HTR-8/SVneo (cell line): ENCODE results near the gene AGPAT2.

Experiments used
- DNase-seq: peaks from one replicate; pipeline ENCODE4 v3.0.0; 2011; ENCODE audit warnings: low spot score, mixed read lengths; ENCODE audit not compliant: insufficient read length
- FAIRE-seq: peaks from 2 replicates; lab custom pipeline; 2011; peaks lifted over from hg19 to GRCh38; lab: Jason Lieb, UNC

AGPAT2 gene

DNA sequence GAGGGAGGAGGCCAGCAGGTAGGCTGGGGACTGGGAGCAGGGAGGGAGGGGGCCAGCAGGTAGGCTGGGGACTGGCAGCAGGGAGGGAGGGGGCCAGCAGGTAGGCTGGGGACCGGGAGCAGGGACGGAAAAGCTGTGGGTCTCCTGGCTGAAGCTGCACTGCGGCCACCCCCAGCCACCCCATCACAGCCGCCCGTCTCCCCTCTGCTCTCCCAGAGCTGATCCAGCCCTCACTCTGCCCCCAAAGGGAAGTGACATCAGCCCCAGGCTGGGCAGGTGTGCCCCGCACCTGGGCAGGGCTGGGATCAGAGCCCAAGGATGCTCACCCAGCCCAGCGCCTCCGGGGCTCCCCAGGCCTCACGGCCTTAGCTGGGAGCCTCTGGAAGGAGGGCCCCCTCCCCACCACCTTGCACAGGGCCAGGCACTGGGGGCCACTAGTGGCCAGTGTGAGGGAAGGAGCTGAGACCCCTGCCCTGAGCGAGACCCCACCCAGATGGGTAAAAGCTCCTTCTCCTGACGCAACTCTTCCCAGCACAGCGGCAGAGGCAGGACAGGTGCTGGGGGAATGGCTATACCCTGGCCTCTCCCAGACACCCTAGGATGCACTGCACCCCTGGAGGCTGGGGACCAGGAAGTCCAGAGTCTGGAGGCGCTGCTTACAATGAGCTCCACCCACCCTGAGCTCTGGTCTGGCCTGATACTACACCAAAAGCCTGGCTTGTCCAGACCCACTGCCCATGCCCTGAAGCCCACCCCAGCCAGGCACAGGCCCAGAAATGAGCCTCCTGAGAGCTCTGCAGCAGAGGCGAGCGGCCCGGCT lies 11.6 kb downstream of the AGPAT2 start:
- DNase-seq (no peak), FAIRE-seq (no peak)

DNA sequence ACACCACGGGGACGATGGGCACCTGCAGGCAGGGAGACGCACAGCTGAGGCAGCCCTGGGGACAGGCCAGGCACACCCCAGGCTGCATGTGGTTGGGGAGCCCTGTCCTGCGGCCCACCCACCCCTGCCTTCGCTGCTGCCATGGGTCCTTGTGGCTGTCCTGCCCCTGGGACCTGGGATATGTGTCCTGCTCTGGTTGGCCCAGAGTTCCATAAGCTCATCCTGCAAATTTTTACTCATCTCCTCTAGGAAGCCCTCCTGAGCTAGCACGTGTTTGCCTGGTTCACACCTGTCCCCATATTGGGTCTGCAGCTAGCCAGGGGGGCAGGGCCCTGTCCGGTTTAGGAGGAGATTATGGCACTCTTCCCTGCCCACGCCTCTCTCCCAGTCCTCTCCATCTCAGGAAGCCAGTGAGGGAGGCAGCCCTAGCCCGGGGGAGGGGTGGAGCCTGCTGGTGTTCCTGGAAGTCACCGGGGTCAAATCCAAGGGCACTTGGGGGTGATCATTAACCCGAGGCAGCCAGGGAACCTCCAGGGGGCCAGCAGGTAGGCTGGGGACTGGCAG lies 12.4 kb downstream of the AGPAT2 start:
- no peak for FAIRE-seq
- DNase-seq = no peak

DNA sequence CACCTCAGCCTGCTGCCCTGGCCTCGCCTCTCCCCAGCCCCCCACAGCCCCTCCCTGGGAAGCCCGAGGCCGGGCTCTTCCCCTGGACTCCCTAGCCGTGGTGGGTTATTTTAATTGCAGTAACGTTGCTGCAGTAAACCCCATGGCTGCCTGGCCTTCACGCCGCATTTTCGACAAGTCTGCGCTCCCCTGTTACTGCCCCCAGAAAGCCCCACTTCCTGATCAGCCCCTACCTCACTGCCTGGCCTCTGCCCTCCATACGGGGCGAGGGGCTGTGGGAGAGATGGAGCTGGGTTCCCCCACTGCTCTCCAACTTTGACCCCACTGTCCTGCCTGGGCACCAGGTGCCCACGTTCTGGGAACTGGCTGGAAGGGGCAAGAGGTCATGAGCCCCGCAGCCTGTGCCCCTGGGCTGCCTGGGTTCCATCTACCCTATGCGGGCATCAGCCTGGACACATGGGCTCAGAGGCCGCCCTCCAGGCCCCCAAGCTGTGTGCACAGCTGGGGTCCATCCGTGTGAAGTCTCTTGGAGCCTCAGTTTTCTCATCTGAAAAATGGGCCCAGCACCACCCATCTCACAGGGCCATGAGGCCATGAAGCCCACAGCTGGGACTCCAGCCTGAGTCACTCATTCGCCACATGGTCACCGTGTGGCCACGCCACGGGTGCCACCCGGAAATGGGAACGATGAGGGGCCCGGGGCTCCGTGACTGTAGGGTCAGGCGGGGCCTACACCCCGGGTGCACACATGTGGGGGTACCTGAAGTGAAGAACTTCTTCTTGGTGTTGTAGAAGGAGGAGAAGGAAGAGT lies 13.1 kb downstream of the AGPAT2 start:
- no peak for FAIRE-seq
- no peak for DNase-seq

DNA sequence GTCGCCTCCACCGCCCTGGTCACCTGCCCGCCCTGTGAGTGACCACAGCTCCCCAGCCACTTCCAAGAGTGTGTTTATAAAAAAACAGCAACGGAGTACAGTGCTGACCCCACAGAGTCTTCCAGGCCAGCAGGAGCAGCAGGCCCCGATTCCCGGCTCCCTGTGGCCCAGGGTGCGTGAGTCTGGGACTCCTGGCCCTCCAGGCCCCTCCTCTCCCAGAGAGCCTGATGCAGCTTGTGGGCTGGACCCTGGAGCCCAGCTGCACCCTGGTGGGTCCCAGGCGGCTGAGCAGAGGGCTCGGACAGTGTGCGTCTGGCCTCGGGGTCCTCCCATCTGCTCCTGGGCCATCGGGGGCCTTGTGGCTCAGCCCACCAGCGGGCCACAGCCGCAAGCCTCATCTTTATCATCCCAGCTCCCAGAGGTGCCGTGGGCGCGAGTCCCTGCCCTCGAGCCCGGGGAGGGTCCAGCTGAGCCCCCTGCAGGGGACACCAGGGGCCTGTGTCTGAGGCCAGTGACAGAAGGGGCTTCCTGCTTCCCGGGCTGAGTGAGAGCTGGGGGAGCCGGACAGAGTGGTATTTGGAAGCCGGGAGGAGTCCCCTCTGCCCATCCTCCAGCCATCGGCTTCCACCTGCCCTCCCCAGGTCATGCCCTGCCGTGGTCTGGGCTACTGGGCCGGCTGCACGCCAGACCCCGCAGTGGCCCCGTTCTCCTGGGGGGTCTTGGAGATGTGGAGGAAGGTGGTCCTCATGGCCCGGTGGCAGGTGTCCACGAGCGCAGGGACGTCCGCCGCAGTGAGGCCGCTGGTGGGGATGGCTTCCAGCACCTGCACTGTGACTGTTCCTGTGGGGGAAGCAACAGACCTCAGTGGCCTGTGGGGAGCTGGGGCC lies 13.9 kb downstream of the AGPAT2 start:
- FAIRE-seq (no peak), DNase-seq (no peak)

DNA sequence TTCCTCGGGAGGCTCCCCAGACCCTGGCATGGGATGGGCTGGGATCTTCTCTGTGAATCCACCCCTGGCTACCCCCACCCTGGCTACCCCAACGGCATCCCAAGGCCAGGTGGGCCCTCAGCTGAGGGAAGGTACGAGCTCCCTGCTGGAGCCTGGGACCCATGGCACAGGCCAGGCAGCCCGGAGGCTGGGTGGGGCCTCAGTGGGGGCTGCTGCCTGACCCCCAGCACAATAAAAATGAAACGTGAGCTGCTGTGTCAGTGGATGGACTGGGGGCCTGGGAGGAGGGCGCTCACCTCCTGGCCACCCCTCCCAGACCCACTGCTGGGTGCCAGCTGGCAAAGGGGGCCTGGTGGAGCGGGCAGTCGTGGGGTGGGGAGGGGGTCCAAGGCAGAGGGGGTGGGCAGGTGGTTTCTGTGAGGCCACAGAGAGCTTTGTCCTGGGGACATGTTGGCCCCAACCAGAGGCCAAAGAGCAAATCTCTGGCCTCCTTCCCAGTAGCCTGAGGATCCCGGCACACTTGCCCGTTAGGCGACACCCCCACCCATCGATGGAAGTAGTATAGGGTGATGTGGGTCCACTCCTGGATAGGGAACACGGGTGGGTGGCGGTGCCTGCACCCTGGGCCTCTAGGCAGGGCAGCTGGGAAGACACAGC lies 14.7 kb downstream of the AGPAT2 start:
- no peak for FAIRE-seq

DNA sequence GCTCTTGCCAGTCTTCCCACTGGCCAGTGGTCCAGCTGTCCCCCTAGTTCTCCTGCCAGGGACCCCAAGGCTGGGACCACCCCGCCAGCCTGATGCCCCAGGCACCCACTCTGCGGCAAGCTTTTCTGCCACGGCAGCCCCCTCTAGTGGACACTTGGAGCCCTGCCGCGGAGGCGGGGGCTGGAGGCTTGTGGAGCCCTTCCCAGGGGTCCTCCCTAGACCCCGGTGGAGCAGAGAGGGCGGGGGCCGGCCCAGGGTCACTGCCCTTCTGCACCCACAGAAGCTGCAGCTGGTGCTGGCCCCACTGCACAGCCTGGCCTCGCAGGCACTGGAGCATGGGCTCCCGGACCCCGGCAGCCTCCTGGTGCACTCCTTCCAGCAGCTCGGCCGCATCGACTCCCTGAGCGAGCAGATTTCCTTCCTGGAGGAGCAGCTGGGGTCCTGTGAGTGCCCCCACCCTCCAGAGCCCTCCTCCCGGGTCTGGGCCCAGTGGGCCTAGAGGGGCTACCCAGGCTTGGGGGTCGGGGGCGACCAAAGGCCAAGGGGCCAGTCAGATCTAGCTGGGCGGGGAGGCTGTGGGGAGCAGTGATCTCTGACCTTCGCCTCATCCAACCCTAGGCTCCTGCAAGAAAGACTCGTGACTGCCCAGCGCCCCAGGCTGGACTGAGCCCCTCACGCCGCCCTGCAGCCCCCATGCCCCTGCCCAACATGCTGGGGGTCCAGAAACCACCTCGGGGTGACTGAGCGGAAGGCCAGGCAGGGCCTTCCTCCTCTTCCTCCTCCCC lies 15.4 kb downstream of the AGPAT2 start:
- no peak for DNase-seq
- FAIRE-seq = no peak

More for the DNA sequence above, 14.7 kb downstream of the AGPAT2 start:
- DNase-seq = no peak

DNA sequence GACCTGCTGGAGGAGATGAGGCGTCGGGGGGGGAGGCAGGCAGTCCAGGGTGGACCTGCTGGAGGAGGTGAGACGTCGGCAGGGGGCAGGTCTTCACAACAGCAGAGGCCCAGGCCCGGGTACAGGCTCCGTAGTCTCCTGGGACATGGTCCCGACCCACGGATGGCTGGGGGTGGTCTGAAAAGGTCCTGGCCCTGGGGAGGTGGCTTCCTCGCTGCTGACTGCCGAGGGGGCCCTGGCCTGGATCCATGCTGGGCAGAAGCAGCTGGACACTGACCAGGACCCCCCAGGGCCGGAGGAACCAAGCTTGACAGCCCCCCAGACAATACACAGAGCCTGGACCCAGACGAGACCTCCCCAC lies 16.0 kb downstream of the AGPAT2 start:
- no peak for FAIRE-seq
- DNase-seq = no peak

DNA sequence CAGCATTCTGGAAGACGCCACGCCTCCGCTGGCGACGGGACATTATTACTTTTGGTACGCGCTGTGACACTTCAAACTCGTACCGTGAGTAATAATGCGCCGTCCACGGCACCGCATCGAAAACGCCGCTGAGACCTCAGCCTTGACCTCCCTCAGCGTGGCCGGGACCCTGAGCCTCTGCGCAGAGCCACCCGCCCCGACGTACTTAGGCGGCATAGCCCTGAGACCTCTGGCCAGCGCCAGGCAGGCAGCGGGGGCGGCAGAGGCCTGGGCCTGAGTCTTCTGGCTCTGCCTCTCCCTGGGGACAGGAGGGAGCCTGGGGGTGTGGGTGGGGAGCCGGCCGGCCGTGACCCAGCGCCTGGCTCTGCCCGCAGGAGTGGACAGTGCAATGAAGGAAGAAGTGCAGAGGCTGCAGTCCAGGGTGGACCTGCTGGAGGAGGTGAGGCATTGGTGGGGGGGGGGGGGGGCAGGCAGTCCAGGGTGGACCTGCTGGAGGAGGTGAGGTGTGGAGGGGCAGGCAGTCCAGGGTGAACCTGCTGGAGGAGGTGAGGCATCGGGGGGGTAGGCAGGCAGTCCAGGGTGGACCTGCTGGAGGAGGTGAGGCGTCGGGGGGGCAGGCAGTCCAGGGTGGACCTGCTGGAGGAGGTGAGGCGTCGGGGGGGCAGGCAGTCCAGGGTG lies 16.5 kb downstream of the AGPAT2 start:
- DNase-seq = no peak
- FAIRE-seq = no peak

DNA sequence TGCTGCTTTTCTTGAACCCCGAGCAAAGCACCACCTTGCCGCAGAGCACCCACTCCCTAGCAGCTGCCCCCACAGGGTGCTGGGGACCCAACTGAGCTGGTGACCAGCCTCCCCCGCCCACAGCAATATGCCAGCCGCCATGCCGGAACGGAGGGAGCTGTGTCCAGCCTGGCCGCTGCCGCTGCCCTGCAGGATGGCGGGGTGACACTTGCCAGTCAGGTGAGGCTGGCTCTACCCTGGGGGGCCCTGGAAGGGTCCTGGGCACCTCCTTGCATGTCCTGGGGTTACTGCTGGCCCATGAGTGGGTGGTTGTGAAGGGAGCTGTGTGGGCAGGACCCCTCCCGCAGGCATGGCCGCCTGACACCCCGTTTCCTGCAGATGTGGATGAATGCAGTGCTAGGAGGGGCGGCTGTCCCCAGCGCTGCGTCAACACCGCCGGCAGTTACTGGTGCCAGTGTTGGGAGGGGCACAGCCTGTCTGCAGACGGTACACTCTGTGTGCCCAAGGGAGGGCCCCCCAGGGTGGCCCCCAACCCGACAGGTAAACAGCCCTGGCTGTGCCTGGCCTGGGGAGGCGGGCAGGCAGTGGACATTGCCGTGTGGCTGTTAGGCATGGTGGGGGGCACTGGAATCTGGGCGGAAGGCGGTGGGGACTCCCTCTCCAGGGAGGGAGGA lies 17.3 kb downstream of the AGPAT2 start:
- FAIRE-seq (no peak), DNase-seq (no peak)

DNA sequence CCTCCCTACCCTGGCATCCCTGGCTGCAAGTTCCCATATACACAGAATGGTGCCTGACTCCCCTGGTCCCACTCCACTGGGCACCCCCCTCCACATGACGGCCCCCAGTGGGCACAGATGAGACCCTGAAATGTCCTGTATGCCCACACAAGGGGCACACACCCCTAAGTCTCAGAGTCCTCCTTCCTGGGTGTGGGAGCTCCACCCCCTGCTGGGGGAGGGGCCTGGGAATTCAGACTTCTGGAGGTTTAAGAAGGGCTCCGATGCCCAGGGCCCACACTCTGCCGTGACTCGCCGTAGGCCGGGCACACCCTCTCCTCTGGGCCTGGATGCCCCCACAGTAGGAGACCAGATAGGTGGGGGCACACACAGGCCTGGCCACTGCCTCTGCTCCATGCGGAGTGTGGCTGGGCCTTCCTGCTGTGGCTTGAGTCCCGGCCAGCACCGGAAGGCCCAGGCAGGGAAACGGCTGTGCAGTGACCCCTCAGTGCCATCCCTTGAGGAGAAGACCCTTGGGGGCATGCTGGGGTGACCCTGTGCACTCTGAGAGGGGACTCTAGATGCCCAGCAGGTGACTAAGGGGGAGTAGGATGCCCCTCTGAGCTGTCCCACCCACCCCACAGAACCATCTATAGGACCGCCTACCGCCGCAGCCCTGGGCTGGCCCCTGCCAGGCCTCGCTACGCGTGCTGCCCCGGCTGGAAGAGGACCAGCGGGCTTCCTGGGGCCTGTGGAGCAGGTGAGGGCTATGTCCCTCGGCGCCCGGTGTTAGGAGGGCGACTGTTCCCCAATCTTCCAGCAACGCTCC lies 18.1 kb downstream of the AGPAT2 start:
- no peak for FAIRE-seq
- DNase-seq = no peak

DNA sequence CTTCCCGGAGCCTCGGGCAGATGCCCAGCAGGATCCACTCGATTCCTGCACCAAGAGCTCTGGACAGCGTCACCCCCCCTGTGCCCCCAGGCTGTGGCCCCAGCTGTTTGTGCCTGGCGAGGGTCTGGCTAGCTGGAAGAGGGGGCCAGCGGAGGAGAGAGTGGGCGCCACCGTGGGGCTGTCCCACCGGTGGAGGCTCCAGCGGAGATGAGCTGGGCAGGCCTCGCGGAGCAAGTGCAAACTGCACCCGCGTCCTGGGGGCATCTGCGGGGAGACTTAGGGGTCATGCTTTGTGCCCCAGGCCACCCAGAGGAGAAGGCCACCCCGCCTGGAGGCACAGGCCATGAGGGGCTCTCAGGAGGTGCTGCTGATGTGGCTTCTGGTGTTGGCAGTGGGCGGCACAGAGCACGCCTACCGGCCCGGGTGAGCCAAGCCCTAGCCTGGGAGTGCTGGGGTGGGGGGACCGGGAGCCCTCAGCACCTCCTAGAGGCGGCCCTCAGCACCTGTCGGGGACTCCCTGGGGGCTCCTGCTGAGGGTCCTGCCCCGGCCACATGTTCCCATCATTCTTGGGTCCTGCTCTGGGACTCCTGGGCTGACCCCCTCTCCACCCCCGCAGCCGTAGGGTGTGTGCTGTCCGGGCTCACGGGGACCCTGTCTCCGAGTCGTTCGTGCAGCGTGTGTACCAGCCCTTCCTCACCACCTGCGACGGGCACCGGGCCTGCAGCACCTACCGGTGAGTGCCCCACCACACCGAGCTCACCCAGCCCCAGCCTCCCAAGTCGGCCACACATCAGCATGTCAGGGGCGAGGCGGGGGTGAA lies 19.1 kb downstream of the AGPAT2 start:
- DNase-seq = no peak
- FAIRE-seq = no peak

DNA sequence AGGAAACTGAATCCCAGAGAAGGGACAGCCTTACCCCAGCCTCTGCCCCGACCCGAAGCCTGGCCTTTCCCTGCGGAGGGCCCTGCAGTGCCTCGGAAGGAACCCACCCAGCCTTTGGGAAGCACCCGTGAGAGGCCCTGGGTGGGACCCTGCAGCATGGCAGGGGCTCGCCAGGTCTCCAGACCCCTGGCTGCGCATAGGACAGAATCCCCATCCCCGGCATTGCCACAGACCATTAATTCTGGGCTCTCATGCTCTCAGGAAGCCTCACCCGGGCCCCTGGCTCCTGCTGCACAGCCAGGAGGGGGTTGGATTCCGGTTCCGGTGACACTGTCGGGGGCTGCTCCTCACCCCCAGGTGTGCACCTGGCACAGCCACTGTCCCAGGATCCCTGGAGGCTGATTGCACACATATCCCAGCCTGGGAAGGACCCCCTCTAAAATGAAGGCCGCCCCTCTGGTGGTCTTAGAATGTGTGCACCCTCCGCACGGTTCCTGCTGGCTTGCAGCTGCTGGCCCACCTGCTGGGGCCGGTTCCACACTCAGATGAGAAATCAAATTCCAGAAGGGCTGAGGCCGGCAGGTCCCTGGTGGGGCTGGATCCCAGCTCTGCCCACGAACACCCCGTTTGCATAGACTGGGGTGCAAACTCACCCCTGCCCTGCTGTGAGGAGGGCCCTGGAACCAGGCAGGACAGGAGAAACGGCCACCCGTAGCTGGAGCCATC lies 19.9 kb downstream of the AGPAT2 start:
- DNase-seq (no peak), FAIRE-seq (no peak)

DNA sequence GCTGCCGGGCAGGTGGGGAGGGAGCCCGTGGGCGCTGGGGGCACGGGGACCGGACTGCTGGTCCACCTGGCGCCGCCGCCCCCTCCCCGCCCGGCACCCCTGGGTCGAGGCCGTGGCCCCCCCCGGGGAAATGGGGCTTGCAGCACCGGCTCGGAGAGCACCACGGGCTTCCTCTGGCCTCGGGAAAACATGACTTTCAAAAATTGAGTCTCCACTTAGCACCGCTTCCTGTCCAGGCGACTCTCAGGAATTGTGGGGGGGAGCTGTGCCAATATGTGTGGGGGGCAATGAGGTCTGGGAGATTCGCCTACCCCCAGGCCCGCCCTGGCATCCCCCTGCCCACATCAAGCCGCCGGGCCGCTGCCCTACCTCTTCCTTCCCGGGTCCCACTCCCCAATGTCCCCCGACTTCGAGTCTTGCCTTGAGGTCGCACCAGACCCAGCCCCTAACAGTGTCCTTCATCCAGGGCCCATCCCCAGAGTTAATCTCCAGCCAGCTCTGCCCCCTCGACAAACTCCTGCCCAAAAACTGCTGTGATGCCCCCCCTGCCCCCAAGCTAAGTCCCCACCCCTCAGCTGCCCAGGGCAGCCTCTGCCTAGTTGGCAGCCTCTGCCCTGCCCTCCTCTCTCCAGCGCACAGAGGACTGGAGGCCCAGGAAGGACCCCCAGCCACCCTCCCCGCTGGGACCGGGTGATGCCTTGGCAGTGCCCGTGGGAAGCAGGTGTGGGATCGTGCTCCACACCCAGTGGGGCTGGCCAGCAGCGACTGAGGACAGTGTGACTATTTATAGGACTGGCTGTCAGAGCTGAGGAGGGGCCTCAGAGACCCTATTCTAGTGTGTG lies 20.7 kb downstream of the AGPAT2 start:
- DNase-seq (no peak), FAIRE-seq (no peak)

DNA sequence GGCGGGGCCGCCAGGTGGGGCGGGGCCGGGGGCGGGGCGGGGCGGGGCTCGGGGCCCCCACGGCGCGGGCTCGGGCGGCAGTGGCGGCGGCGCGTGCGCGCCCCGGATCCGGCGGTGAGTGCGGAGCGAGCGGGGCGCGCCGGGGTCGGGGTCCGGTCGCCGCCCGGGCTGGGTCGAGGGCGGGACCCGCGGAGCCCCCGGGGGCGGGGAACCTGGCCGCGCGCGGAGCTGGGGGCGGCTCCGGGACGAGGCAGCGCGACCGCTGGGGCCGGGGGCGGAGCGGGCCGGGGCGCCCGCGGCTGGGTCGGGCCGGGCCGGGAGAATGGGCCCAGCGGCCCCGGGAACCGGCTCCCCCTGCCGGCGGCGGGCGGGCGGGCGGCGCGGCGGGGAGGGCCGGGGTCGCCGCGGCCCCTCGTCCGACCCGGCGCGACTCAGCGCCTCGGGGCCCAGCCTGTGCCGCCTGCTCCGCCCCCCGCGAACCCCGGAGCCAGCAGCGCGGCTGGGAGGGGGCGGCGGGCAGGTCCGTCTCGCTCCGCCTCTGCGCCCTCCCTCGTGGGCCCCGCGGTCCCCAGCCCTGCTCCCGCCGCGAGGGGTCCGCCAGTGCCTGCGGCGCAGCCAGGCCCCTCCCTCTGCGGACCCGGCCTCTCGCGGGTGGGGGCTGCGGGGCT lies 21.4 kb downstream of the AGPAT2 start:
- FAIRE-seq (no peak), DNase-seq (no peak)
